ENCODE results near the gene RPL31.

Gene RPL31

DNA sequence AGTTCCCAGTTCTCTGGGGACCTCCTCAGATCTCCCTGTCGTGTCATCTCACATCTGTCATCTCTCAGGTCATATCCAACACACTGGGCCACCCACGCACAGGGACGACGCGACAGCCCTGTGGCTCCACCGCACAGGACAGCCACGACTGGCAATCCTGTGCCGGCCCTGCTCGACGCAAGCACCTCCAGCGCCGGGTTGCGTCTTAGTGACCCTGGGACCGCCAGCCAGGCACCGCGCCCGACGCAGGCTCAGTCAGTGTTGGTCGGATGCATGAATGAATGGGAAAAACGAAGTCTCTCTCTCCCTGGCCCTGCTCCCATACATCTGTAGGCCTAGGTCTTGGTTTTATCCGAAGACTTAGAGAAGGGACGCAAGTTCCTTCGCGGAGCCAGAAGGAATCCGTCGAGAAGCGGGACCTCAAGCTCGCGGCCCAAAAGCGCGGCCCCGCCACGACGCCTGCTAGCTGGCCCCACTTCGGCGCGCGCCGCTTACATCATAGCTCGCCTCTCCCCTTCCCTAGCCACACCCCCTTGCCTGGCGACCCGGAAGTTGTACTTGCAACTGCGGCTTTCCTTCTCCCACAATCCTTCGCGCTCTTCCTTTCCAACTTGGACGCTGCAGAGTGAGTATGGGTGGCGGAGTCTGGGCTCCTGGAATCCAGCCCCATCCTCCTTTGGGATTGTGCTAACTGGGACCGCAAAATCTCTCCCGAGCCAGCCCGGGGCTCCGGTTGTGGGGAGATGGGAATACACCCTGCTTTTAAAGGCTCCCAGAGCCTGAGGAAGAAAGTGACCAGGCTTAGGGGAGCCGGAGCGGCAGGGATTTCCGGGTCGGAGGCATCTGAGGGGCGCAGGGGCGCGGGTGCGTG is at the start of gene RPL31:
RPL31 (plus strand) TSS at position 599 of the 871 bp plus-strand sequence. CDS start 413 bp downstream, outside the sequence.
- peak; percentile 47 to 78 for DNase-seq

DNA sequence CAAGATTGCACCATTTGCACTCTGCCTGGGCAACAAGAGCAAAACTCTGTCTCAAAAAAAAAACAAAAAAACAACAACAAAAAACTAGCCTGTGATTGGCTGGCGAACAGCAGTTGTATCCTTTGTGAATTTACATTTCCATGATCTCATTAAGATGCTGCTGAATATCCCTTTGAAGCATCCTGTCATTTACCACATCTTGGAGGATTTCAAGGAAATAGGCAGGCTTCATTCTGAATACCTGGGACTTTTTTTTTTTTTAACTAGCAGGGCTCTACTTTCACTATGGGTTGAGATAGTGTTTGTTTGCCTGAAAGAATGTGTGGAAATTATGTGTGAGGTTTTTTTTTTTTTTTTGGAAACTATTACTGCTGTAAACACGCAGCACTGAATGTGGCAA is 49.6 kb upstream of the RPL31 start:
- DNase-seq, result no peak

DNA sequence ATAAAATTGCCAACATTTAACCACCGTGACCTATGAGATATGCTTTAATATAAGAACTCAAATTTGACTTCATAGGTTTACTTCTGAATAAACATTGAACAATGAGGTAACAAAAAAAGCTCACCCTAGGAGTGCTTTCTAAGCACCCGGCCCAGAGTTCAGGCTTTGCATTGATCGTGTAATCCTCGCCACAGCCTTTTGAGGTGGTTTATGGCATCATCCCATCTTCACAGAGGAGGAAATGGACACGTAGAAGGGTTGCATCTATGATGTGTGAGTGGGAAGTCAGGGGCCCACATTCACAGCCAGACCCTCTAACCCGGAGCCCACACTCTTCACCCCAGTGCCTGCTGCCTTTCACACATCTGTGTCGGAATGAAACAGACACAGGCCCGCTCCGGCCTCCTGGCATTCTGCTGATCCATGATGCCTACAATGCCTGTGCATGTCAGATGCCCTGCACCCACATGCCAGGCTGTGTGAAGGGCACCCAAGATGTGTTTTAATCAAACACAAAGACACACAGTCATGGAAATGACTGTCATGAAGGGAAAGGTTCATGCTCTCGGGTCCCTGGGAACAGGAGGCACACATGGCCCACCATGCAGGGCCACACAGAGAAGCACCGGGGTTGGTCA is 48.6 kb upstream of the RPL31 start:
- no peak for DNase-seq

DNA sequence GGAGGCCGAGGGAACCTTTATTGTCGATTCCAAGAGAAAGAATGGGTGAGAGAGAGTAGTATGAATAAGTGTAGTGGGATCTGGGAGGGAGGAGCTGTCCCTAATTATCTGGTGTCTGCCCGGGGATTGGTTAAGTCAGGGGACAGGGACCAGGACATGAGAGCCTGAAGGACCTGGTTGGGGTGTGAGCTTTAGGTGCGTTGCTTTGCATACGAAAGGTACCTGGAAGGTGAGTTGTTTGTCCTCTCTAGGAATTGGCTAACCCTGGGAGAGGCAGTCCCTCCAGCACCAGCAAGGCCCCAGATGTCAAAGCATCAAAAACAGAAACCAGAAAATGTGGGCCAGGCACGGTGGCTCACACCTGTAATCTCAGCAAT is 48.1 kb upstream of the RPL31 start:
- no peak for DNase-seq

DNA sequence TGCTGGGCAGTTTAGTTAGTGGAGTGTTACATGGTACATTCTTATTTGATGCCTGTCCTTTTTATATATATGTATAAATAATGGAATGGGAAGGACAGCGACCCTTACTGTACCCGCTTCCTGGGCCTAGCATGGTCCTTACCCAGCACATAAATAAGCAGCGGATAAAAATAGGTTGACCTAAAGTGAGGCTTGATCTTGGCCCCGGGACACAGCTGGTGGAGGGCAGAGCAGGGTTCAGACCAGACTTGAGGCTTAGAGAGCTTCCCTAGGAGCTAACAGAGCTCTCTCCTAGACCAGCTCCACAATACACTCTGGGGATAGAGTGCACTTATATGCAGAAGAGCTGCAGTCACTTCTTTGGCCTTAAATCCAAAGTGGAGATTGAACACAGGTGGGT is 46.9 kb upstream of the RPL31 start:
- DNase-seq, result no peak

DNA sequence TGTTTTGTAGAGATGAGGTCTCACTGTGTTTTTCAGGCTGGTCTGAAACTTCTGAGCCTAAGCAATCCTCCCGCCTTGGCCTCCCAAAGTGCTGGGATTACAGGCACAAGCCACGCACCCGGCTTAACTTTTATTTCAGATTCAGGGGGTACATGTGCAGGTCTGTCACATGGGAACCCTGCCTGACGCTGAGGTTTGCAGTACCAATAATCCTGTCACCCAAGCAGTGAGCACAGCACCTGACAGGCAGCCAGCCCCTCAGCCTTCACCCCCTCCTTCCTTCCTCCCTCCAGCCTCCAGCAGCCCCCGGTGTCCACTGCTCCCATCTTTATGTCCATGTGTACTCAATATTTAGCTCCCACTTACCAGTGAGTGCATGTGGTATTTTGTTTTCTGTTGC is 46.0 kb upstream of the RPL31 start:
- no peak for DNase-seq

DNA sequence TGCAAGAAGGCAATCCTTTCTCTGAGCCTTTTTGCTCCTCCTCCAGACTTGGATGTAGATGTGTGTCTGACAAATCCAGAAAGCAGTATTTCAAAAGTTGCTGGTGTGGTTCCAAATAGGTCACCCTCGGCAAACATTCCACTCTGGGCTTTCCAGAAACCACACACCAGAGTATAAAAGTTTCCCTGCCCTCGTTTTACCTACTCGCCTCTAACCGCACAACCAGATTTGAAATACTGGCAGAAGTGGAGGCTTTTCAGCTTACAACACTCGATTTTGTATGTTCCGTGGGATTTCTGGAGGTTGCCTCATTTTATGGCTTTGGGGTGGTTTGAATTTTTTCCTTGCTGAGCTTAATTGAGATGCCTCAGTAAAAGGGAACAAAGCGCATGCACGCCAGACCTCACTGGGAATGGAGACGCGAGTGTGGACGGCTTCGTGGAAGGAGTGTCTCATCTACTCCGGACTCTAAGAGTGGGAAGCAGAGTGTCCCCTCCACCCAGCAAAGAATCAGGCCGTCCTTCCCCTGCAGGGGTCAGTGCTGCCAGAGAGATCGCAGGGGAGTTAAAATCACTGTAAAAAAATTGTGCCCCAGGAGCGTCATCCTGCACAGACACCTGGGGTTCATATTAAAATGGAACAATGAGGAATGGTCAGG is 44.0 kb upstream of the RPL31 start:
- DNase-seq, result no peak

DNA sequence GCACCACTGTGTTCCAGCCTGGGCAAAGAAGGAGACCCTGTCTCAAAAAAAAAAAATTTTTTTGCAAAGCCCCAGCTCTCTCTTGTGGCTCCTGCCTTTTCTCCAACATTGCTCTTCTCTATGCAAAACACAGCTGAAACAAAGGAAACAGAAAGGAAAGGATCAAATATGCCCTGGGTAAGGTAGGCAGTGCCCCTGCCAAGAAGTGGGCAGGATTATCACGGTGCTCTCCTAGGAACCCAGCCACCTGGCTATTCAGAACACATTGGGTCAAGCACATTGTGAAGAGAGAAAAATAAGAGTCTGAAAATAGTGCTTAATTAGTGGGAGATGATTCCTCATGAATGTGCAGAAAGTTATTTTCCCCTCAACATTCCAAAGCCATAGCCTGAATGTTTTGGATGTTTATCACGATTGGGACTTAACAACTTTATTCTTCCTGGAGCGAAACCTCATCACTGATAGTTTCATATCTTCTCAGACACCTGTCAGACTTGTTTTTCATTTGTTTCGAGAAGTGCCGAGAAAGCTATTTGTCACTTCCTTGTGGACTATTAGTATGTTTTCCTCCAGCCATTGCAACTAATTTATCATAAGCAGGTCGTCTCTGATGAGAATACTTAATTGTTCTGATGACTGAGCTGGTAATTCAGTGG is 42.7 kb upstream of the RPL31 start:
- DNase-seq, result no peak

DNA sequence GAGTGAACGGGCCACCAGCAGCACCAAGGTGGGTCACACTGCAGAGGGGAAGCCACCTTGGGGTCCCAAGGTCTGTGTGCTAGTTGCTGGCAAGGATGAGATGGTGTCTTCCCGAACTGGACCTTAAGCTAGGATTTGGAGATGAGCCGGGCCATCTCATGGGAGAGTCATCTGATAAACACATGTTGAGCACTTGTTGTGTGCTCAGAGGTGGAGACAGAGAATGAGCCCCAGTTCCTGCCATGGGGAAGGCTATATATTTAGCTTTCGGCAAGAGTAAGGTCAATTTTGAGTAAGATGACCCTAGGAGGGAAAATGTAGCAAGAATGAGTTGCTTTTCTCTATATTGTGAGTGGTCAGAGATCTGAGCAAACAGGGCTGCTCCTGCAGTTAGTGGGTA is 41.4 kb upstream of the RPL31 start:
- no peak for DNase-seq

DNA sequence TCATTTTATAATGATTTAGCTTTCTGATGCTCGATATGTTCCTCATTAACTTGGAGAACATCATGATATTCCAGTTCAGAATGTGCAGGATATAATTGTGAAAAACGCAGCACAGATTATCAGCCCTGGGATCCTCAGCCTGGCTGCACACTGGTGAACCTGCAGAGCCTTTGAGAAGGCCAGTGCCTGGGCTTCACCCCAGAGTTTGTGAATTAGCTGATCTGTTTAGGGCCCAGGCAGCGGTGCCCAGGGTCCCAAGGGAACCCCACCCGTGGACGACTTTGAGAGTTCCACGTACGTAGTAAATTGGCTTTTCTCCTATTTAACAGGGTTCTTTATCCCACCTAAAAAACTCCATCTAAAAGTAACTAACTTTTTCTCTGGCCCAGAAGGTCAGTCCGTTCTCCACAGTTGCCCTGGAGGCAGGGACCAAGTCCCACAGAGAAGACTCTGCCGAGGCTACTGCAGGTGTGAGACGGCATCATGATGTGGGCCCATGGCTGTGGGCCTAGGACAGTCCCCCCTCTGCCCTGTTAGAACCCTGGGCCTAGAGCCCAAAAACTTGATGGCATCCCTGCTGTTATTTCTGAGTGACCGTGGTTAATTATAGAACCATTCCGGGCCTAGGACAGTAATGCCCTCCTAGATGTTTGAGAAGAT is 39.6 kb upstream of the RPL31 start:
- DNase-seq, result no peak

DNA sequence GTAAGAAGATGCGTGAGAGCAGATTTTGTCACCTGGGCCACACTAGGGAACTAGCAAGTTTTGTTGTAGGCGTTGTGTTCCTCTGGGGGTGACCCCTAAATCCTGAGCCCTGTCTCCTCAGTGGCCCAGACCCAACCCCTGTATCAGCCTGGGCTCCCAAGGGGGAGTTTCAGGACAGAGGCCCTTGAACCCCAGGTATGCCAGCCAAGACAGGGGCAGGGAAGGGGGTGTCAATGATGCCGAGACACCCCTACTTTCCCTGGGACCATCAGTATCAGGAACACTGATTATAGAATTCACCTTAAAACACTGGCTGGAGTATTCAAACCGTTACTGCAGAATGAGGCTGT is 39.1 kb upstream of the RPL31 start:
- DNase-seq, result no peak

DNA sequence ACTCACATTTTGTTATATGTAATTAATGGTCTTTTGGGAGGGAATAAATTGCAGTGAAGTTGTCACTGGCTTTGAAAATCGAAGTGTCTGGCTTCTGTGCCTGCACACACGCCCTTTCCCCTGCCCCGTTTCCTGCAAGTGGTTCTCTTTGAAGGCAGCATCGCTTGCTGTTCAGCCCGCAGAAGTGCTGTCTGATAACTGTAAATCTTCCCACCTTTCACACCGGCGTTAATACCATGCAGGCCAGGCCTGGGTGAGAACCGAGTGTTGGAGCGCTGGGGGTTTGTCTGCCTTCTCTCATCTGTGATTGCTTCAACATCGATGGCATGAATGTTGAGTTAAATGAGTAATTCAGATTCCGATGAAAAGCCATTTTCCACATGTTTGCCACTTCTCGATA is 37.9 kb upstream of the RPL31 start:
- no peak for DNase-seq

DNA sequence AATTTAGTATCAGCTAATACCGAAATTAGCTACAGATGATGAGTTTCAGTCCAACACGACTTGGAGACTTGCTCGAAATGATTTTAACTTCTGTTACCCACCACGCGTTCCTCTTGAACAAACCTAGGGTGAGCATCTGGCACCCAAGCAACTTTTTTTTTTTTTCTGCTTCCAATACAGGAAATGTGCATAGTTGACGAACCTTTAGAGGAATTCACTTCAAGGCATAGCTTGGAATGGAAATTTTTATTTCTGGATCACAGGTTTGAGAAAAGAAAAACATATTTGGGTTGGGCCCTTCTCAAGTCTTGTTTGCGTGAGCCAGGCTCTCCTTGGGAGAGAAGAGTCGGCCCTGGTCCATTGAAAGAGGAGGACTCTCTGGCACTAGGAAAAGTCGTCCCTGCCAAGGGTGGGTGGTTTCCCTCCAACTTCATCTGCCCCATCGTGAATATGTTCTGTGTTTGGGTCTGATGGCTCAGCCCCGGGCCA is 37.4 kb upstream of the RPL31 start:
- DNase-seq, result no peak

DNA sequence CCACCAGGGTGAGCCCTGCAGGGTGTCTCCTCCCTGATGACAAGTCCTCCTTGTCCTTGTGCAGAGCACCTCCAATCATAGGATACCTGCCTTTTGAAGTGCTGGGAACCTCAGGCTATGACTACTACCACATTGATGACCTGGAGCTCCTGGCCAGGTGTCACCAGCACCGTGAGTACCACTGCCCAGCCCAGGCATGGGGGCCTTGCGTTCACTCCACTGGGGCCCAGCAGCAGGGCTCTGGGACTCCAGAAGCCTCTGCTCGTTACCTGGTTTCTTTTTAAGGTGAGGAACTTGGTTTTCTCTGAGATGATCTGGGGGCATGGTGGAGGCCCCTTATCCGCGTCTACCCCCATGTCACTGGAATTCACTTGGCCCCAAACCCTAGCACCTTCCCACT is 36.5 kb upstream of the RPL31 start:
- DNase-seq, result no peak

DNA sequence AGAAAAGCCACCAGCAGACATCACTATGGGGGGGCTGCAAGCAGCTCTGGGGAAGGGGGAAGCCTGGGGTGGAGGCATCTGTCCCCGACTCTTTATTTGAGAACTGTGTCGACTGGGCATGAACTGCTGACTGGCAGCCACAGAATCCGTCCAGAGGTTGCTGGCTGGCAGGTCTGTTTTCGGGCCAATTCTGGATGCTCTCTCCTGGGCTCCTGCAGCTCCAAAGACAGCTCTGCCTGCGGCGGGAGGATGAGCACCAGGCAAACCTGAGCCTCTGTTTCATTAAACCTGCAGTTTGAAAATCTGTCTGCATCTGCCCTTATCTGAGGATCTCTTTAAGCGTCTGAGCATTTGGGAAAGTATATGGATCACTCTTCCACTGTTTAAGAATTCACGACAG is 34.4 kb upstream of the RPL31 start:
- DNase-seq, result no peak

DNA sequence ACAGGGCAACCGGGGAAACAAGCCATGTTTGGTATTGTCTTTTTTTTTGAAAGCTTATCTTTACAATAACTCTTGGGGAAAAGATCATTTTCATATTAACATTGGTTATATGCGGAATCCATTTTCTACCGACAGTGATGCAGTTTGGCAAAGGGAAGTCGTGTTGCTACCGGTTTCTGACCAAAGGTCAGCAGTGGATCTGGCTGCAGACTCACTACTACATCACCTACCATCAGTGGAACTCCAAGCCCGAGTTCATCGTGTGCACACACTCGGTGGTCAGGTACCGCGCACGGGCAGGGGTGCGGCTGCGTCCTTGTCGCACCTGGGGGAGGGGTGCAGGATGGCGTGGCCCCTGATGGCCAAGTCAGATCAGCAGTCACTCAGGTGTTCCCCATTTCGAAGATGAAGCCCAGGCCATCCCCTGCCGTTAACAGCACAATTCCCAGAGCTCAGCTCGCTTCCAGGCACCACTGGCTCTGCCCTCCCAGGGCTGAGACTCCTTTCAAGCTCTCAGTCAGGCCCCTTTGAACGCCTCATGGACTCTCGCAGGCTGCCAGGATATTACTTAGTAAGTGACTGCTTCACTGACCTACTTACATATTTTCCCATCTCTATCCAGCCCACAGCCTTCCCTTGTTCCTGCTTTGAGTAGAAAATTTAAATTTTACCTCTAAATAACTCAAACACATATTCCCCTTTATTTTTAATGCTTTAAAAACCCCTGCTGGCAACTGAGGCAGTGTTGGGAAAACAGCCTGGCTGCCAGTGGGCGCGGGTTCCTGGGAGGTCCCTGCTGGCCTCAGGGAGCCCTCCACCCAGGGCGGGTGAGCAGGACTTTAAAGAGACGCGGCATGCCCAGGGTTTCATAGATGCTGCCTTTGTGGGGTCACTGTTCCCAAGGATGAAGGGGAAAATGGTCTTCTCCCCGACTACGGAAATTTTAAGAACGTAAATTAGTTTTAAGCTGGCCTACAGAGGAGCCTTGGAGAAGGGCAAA is 33.6 kb upstream of the RPL31 start:
- no peak for DNase-seq

DNA sequence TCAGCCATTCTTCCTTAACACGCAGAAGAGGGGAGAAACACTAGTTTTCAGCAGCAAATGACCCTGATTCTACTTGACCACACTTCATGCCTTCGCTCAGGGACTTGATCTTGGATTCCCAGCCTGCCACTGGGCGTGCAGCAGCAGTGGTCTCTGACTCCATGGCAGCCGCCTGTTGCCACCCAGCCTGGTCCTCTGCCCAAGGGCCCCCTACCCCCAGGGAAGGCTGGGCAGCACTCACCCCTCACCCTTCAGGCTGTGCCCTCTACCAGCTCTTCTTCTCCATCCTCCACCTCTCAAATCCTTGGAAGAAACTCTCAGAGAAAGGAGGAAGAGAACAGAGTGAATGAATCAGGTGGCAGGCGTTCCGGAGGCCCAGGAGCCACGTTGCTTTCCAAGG is 32.1 kb upstream of the RPL31 start:
- no peak for DNase-seq

DNA sequence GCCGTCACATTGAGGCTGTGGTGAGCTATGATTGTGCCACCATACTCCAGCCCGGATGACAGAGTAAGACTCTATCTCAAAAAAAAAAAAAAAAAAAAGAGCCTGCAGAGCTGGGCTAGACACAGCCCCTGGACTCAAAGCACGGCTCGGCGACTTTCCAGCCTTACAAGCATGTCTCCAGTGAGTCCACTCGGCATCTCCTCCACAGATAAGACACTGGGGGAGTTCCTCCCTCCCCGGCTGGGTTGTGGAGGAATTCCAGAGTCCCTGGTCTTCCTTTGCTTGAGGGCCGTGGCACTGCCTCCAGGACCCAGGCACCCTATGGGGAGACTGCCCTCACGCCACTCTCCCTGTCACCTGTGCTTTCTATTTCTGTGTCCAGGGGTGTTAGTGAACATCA is 30.9 kb upstream of the RPL31 start:
- no peak for DNase-seq

DNA sequence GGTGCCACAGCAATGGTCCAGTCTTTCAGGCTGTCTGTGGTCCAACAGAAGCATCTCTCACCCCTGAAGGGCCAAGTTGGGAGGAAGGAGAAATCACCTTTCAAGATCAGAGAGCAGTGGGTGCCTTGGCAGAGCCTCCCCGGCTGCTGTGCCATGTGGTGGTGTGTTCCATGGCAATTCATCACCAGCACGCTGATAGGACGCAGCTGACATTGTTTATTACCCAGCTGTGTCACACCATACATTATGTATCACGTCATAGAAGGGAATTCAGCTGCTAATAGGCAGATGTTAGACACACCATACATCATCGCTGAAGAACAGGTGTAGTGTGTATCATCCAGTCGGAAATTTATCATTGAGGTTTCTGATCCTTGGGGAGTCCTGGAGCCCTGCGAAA is 29.6 kb upstream of the RPL31 start:
- no peak for DNase-seq

DNA sequence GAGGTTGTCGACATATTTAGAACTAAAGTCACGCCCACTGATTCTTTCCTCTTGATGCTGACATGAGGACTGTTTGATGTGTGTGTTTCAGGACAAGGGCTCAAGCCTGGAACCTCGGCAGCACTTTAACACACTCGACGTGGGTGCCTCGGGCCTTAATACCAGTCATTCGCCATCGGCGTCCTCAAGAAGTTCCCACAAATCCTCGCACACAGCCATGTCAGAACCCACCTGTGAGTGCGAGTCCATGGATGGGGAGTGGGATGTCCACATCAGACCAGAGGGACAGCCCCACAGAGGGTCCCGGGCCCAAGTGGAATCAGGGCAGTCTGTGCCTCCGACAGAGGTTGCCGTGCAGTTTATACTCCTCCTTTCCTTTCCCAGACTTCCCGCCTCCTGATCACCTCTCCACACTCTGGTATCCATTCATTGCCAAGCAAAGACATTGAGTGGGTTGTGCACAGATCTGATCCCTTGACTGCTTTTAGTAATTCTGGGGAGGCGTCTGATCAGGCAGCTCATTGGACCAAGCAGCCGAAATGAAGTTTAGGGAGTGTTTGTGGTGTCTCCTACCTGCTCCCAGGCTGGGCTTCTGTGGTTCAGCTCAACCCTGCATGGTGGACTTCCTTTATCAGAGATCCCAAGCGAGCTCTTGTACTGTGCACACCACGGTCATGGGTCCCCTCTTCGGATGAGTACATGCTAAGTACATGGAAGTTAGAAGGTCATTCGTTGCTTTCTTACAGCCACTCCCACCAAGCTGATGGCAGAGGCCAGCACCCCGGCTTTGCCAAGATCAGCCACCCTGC is 27.2 kb upstream of the RPL31 start:
- no peak for DNase-seq

DNA sequence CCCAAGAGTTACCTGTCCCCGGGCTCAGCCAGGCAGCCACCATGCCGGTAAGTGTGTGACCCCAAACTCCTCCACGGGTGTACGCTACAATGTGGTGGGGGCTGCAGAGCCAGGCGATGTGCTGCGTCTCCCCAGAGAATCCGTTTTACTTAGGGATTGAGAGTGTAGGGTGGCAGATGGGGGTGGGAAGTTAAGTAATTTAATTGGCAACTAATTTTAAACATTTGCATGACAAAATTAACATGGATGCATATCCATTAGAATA is 26.6 kb upstream of the RPL31 start:
- DNase-seq, result no peak
